ENCODE results near the gene DPEP1.

DNA sequence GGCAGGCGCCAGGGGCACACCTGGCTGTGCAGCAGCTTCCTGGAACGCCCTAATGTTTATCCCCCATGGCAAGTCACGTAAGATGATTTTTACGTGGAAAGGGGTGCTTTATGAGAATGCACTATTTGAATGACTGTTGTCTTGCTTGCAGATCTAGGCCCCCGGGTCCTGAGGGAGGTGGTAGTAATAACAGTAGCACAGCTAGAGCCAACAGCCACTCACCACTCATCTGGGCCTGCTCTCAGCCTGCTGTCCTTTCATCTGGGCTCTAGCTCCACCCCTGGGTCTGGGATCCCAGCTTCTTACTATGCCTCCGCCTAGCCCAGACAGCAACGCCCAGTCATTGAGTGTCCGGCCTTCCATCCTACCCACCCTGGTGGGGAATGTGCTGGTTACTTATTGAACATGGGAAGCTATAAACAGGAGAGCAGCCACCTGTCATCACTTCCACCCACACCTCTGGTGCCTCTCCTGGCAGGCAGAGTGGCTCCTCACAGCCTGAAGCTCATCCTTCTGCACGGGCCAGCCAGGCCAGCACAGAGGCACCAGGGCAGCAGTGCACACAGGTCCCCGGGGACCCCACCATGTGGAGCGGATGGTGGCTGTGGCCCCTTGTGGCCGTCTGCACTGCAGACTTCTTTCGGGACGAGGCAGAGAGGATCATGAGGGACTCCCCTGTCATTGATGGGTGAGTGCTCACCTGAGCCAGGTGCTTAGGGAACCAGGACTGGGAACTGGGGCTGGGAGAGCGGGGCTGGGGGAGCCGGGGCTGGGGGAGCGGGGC is 16.6 kb downstream of the DPEP1 start:
- TF ChIP-seq CTCF (optimal IDR thresholded peaks at IDR 0.05 in 1 of 3, IDR thresholded peaks at IDR 0.05 in 1 of 3, conservative IDR thresholded peaks at IDR 0.05 in 1 of 3; ENCODE audit: extremely low read depth in 1 of 3, insufficient read depth in 2 of 3, low read length in 3 of 3) (no peak), EZH2 (IDR thresholded peaks at IDR 0.05; ENCODE audit: low read length) (no peak)

Data from keratinocyte (primary cell).